HG03025 (cell line): ENCODE measurements around the gene ABLIM2.
"Not testable (repeated sequence)": the region's sequence is repeated elsewhere in the genome, so short reads cannot be mapped to it uniquely, and the experiment has no call there.

ENCODE experiments used
- ATAC-seq: cut with Tn5 transposase; IDR thresholded peaks from one replicate; pipeline ENCODE4 v1.9.1; 2021; ENCODE audit warnings: mild to moderate bottlenecking, moderate library complexity; ENCODE audit not compliant: unreplicated experiment, low FRiP score

ABLIM2 gene

DNA sequence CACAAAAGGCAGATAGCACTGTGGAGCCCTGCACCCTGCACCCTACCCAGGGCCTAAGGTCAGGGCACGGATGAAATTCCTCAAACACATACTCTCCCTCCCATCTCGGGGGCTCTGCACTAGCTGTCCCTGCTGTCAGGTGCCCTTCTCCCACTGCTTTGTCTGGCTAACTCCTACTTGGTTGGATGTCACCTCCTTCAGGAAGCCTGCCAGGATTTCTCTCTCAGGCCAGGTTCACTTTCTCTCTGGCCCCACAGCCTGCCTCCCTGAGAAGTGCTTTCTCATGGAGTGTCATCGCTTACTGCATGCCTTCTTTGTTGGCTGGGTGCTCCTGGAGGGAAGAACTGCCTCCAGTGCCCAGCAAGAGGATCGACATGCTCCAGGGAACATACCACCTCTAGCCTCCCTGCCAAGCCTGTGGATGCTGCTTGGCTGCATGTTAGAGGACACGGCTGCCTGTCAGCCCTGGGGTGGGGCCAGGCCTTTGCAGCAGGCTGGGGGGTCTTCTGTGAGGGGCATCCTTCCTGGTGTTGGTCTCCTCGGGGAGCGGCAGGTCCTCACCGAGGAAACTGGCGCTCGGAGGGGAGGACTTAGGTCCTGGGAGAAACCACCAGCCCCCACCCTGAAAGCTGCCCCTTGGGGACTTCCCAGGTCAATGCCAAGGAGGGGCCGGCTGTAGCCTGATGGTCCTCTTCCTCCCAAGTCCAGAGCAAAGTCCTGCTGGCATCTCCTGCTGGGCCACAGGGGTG, 15.0 kb downstream of the ABLIM2 start:
- ATAC-seq, result no peak

GRCh38 chr4:8142556-8142955, 16.1 kb downstream of the ABLIM2 start:
- no peak for ATAC-seq

GRCh38 chr4:8141935-8142334, 16.7 kb downstream of the ABLIM2 start:
- ATAC-seq, result no peak

DNA sequence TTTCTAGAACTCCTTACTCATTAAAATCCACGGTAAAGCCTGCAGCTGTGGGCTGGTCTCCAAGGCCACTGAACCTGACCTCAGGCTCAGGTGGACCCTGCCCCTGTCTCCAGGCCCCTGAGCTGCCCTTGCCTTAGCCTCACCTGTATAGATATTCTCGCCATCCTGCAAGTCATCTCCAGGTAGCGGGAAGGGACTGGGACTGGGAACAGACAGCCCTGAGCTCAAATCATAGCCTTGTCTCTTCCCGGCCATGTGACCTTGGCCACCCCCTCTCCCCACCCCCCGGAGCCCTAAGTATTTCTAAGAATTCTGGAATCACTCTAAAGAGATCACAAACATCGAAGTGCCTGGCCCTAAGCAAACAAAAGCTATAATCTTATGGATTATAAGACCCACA, 17.7 kb downstream of the ABLIM2 start:
- ATAC-seq, result no peak

DNA sequence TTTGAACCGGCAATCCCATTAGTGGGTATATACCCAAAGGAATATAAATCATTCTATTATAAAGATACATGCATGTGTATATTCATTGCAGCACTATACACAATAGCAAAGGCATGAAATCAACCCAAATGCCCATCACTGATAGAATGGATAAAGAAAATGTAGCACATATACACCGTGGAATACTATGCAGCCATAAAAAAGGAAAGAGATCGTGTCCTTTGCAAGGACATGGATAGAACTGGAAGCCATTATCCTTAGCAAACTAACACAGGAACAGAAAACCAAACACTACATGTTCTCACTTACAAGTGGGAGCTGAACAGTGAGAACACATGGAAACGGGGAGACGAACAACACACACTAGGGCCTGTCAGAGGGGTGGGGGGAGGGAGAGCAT, 18.9 kb downstream of the ABLIM2 start:
- ATAC-seq, result not testable (repeated sequence)

- no peak for ATAC-seq
Measured at GRCh38 chr4:8136972-8137710, 21.5 kb downstream of the ABLIM2 start.

DNA sequence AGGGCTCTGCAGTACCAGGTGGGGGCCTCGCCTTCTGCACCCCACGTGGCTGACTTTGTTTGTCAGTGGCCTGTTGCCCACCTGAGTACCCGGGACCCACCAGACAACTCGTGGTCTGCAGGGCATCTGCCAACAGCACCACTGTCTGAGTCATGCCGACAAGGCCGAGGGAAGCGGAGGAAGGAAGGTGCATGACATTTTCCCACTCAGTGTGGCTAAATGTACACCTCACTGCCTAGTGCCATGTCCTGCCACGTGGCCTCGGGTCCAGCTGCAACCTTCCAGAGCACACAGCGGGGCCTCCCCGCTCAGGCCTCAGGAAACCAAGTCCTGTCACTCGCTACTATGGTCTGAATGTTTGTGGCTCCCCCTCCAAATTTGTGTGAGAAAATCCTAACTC, 22.1 kb downstream of the ABLIM2 start:
- no peak for ATAC-seq

DNA sequence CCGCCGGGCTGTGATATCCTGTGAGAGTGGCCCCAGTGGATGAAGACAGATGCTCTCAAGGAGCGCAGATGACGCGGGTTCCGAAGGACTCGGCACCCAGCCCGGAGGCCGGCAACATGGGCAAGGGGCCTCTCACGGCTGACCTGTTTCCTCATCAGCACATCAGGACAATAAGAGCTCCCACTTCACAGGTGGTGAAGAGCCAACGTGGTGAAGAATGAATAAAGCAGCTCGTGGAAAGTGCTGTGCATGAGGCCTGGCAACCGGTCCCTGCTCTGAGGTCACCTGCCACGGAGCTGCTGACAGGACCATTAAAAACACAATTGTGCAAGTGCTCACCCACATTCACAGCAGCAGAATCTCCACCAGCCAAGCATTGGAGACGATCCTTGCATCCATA, 22.9 kb downstream of the ABLIM2 start:
- no peak for ATAC-seq

DNA sequence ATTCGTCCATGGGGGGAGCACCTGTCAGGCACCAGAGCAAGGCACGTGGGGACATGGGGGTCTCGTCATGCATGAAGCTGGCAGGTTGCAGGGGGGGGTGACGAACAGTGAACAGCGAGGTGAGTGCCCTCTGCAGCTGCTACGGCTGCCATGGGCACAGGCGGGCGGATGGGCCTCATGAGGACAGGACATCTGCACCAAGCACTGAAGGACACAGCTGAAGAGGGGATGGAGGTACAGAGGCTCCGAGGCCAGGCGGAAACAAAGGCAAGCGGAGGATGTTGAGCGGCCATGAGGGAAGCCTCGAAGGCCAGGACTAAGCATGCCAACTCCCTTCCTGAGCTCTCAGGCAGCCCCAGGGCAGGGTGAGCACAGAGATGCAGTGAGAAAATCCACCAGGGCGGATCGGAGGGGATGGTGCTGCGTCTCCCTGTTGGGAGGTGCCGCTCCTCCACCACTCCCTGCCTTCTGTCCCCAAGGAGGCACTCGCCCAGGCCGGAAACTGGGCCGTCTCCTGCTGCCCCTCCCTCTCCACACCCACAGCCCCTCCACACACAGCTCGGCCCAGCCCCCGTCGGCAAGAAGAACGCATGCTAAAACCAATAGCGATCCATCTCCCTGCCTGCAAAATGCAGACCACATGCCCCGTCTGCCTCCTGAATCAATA, 24.6 kb downstream of the ABLIM2 start:
- ATAC-seq, result no peak

DNA sequence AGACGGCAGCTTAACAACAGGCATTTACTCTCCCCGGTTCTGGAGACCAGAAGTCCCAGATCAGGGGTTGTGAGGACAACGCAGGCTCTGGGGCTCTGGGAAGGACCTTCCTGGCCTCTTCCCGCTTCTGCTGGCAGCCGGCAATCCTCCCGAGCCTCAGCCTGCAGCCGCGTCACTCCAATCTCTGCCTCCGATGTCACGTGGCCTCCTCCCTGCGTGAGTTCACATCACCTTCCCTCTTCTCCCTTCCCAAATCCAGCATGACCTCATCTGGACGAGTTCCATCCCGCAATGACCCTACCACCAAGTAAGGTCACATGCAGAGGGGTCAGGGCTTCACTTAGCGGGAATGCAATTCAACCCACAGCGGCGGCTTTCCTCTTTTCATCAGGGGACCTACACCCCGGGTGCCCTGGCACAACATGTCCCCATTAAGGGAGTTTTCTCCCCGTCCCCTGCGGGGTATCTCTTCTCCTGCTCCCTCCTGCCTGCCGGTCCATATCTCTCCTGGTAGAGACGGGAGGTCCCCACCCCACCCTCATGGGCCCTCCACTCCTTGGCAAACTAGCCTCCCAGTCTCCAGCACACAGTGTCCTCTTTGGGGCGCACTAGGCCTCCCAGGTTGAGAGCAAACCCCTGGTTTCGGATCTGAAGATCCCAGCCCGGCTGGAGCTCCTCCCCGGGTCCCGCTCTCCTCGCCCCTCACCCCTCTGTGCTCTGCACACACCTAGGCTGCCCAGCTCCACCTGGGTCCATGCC, 25.5 kb downstream of the ABLIM2 start:
- ATAC-seq, result no peak

- no peak for ATAC-seq
Measured at GRCh38 chr4:8132400-8132799, 26.2 kb downstream of the ABLIM2 start.

- ATAC-seq, result no peak
Measured at GRCh38 chr4:8131826-8132225, 26.8 kb downstream of the ABLIM2 start.

DNA sequence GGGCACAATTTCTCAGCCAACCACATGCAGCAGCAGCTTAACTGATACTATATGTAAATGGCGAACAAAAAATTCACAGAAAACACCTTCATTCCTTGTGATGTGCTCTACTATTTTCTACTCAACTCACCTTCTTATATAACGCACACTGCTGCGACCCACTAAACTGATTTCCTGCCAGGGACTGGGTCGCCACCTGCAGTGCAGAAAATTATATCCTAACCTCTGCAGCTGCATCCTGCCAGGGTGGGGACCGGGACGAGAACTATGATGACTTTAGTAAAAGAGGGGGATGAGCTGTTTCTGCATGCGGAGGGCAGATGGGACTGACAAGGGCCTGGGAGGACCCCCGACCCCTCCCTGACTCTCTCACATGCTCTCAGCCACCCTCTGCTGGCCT, 27.4 kb downstream of the ABLIM2 start:
- no peak for ATAC-seq

DNA sequence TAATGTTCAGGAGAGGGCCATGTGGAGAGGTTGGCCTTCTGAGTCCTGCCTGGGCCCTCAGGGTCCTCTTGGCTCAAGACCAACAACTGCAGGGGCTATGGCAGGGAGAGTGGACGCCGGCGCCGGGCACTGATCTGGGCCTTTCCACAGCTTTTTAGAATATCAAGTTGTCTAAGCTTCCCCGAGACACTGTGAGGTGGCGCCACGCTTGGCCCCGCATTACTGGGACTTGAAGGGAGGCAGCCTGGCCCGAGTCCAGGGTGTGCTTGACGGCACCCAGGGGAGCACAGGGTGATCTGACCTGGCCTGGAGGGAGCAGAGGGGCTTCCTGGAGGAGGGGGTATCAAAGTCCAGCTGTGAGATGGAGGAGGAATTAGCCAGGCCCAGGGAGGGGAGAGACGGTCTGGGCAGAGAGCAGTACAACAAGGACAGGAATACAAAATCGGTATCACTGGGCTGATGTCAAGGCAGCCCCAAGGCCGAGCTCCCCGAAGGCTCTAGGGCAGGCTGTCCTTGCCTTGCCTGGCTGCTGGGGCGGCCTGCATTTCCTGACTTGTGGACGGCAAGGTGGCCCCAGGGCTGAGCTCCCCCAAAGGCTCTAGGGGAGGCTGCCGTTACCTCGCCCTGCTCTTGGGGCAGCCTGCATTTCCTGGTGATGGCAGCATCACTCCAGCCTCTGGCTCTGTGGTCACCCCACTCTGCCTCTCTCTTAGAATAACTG, 28.1 kb downstream of the ABLIM2 start:
- no peak for ATAC-seq

GRCh38 chr4:8129785-8130184, 28.8 kb downstream of the ABLIM2 start:
- ATAC-seq, result no peak

GRCh38 chr4:8129136-8129535, 29.5 kb downstream of the ABLIM2 start:
- ATAC-seq, result no peak

GRCh38 chr4:8128100-8128856, 30.3 kb downstream of the ABLIM2 start:
- ATAC-seq, result no peak

- ATAC-seq, result no peak
Measured at GRCh38 chr4:8127051-8127826, 31.4 kb downstream of the ABLIM2 start.

DNA sequence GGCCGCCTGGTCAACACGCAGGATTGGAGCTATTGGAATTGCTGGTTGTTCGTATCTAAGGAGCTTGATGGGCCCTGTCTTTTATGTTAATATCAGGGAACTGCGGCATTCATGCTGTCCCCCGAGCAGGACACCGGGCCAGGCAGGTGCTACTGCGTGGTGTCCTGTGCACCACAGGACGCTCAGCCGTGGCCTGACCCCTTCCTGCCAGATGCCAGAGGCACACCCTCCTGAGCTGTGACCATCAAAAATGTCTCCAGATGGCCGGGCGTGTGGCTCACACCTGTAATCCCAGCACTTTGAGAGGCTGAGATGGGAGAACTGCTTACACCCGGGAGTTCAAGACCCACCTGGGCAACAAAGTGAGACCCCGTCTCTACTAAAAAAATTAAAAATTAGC, 32.1 kb downstream of the ABLIM2 start:
- ATAC-seq, result no peak
